Breast epithelium (tissue), 3 donors: ENCODE results near the gene POMT1.

Source experiments
- CTCF ChIP-seq, 3 donors: fragments of 450-650 bp; IDR thresholded peaks; one replicate each; pipeline ENCODE4 v1.5.1; 2016 to 2017; ENCODE audit warnings: antibody characterized with exemption in 3 of 3, mild to moderate bottlenecking in 3 of 3, moderate library complexity in 3 of 3
- POLR2A ChIP-seq: fragments of 450-650 bp; IDR thresholded peaks from one replicate; pipeline ENCODE4 v1.6.1; 2016; ENCODE audit warnings: antibody characterized with exemption, mild to moderate bottlenecking, moderate library complexity
- POLR2AphosphoS5 ChIP-seq, 3 donors: sonication (generic); formaldehyde crosslinking; IDR thresholded peaks; one replicate each; pipeline ENCODE4 v1.6.1; 2017; ENCODE audit warnings: antibody characterized with exemption in 3 of 3

- TF ChIP-seq CTCF (IDR thresholded peaks at IDR 0.05) (no peak), POLR2AphosphoS5 (IDR thresholded peaks at IDR 0.05) (no peak), POLR2A (no peak)
These were observed 18.7 kb upstream of the POMT1 start for GRCh38 chr9:131484051-131484445.
